IMR-90 (cell line): ENCODE results near the gene PHF11. TPM values are rescaled to one million over a fixed set of nuclear protein-coding genes. Genes with fewer than 3 reads are reported as not detected.

ENCODE experiments used
- ATAC-seq: fragments of 200-7000 bp; cut with Tn5 transposase; 2 replicates; pipeline ENCODE4 v1.9.1; 2020; ENCODE audit warnings: low read depth, mild to moderate bottlenecking, moderate library complexity
- BruUV-seq: library from RNA; stranded (reverse); fragments of 400-500 nt; replicated peaks from 2 replicates; lab custom pipeline; 2021; lab: Mats Ljungman, UMichigan
- CTCF ChIA-PET: fragments of 300-600 bp; formaldehyde crosslinking; extraction: SDS; loops from one replicate; lab custom pipeline; 2021; ENCODE audit warnings: antibody characterized with exemption; lab: Yijun Ruan, JAX
- POLR2A ChIA-PET: fragments of 300-600 bp; sonication (Branson Sonifier 250); formaldehyde crosslinking; loops from one replicate; lab custom pipeline; 2022; ENCODE audit warnings: antibody characterized with exemption; ENCODE audit not compliant: unreplicated experiment; lab: Charles Lee
- DNase-seq: peaks from one replicate; pipeline ENCODE4 v3.0.0; 2013
- H2AFZ ChIP-seq: replicated peaks from 2 replicates; pipeline ENCODE3; 2013; ENCODE audit warnings: low read length, mild to moderate bottlenecking; ENCODE audit not compliant: poor library complexity
- H2AK5ac ChIP-seq: 2 replicates; pipeline ENCODE4 v1.6.1; 2013; ENCODE audit warnings: low read depth, low read length, inconsistent platforms
- H2AK9ac ChIP-seq: replicated peaks from 2 replicates; pipeline ENCODE3; 2013; ENCODE audit warnings: mild to moderate bottlenecking, low read depth, low read length, moderate library complexity; ENCODE audit not compliant: poor library complexity
- H2BK120ac ChIP-seq: 2 replicates; pipeline ENCODE4 v1.6.1; 2013; ENCODE audit warnings: low read depth, low read length, inconsistent platforms
- H2BK15ac ChIP-seq: 3 replicates; pipeline ENCODE4 v1.6.1; 2013; ENCODE audit warnings: low read depth, low read length, inconsistent platforms
- H2BK20ac ChIP-seq: 2 replicates; pipeline ENCODE4 v1.6.1; 2013; ENCODE audit warnings: low read depth, mild to moderate bottlenecking, inconsistent platforms, low read length, moderate library complexity
- H2BK5ac ChIP-seq: 2 replicates; pipeline ENCODE4 v1.6.1; 2013; ENCODE audit warnings: mild to moderate bottlenecking, low read depth, low read length, inconsistent platforms; ENCODE audit not compliant: poor library complexity, severe bottlenecking
- H3K14ac ChIP-seq: replicated peaks from 2 replicates; pipeline ENCODE4 v1.6.1; 2013; ENCODE audit warnings: low read depth, low read length, inconsistent platforms
- H3K18ac ChIP-seq: 2 replicates; pipeline ENCODE4 v1.6.1; 2013; ENCODE audit warnings: low read depth, low read length, control low read depth
- H3K23ac ChIP-seq: 2 replicates; pipeline ENCODE4 v1.6.1; 2013; ENCODE audit warnings: low read depth, low read length, inconsistent platforms
- H3K27ac ChIP-seq: 2 replicates; pipeline ENCODE4 v1.5.1; 2013; ENCODE audit warnings: mild to moderate bottlenecking, control low read depth, low read length; ENCODE audit not compliant: insufficient read depth
- H3K27me3 ChIP-seq: 2 replicates; pipeline ENCODE4 v1.6.1; 2013; ENCODE audit warnings: low read length; ENCODE audit not compliant: control insufficient read depth, insufficient read depth
- H3K36me3 ChIP-seq: 2 replicates; pipeline ENCODE4 v1.6.1; 2013; ENCODE audit warnings: low read length, mixed read lengths; ENCODE audit not compliant: control insufficient read depth, insufficient read depth
- H3K4ac ChIP-seq: 2 replicates; pipeline ENCODE4 v1.6.1; 2013; ENCODE audit warnings: low read depth, low read length, inconsistent platforms
- H3K4me1 ChIP-seq: 2 replicates; pipeline ENCODE4 v1.6.1; 2013; ENCODE audit warnings: low read length, mixed read lengths; ENCODE audit not compliant: control insufficient read depth, insufficient read depth
- H3K4me2 ChIP-seq: 2 replicates; pipeline ENCODE4 v1.6.1; 2013; ENCODE audit warnings: low read depth, mild to moderate bottlenecking, control low read depth, low read length, moderate library complexity
- H3K4me3 ChIP-seq: 2 replicates; pipeline ENCODE4 v1.5.1; 2013; ENCODE audit warnings: low read depth, mild to moderate bottlenecking, control low read depth, low read length, moderate library complexity; ENCODE audit not compliant: insufficient read depth
- H3K56ac ChIP-seq: 2 replicates; pipeline ENCODE4 v1.6.1; 2013; ENCODE audit warnings: low read length, inconsistent platforms; ENCODE audit not compliant: insufficient read depth; ENCODE audit errors: extremely low read depth
- H3K79me1 ChIP-seq, 2 experiments: 2 replicates each; pipeline ENCODE4 v1.6.1; 2013; ENCODE audit warnings: low read length in 2 of 2, inconsistent platforms in 1 of 2, low read depth in 1 of 2
- H3K9ac ChIP-seq: 2 replicates; pipeline ENCODE4 v1.6.1; 2013; ENCODE audit warnings: low read depth, low read length, control low read depth
- H3K9me1 ChIP-seq: 2 replicates; pipeline ENCODE4 v1.6.1; 2013; ENCODE audit warnings: low read length, inconsistent platforms; ENCODE audit not compliant: insufficient read depth
- H3K9me3 ChIP-seq: 2 replicates; pipeline ENCODE4 v1.6.1; 2013; ENCODE audit warnings: low read length; ENCODE audit not compliant: control insufficient read depth, insufficient read depth
- H4K20me1 ChIP-seq: 2 replicates; pipeline ENCODE4 v1.6.1; 2013; ENCODE audit warnings: low read length, inconsistent platforms; ENCODE audit not compliant: insufficient read depth
- H4K5ac ChIP-seq: 2 replicates; pipeline ENCODE4 v1.6.1; 2013; ENCODE audit warnings: mild to moderate bottlenecking, low read depth, low read length, control low read depth
- H4K8ac ChIP-seq, 2 experiments: 2 replicates each; pipeline ENCODE4 v1.6.1; 2013; ENCODE audit warnings: low read depth in 2 of 2, low read length in 2 of 2, control low read depth in 1 of 2, inconsistent platforms in 1 of 2
- H4K91ac ChIP-seq: 2 replicates; pipeline ENCODE4 v1.6.1; 2013; ENCODE audit warnings: low read depth, low read length, inconsistent platforms; ENCODE audit not compliant: insufficient read depth
- BHLHE40 ChIP-seq: fragments of 150-350 bp; IDR thresholded peaks from 2 replicates; pipeline ENCODE4 v1.6.1; 2016; ENCODE audit warnings: mild to moderate bottlenecking, low read depth, low read length
- CHD1 ChIP-seq: IDR thresholded peaks from 2 replicates; pipeline ENCODE4 v1.6.1; 2012; ENCODE audit warnings: low read depth, low read length, improper control_type of control experiment
- CTCF ChIP-seq: conservative IDR thresholded peaks from 2 replicates; pipeline ENCODE4 v1.5.1; 2012; ENCODE audit warnings: mild to moderate bottlenecking, low read depth, low read length, improper control_type of control experiment
- ELK1 ChIP-seq: fragments of 150-350 bp; IDR thresholded peaks from 2 replicates; pipeline ENCODE4 v1.6.1; 2016; ENCODE audit warnings: low read depth, mild to moderate bottlenecking, low read length, moderate library complexity, borderline replicate concordance
- FOS ChIP-seq: fragments of 150-350 bp; IDR thresholded peaks from 2 replicates; pipeline ENCODE4 v1.6.1; 2016; ENCODE audit warnings: low read depth, low read length
- MAZ ChIP-seq: IDR thresholded peaks from 2 replicates; pipeline ENCODE4 v1.6.1; 2012; ENCODE audit warnings: low read depth, mild to moderate bottlenecking, low read length, improper control_type of control experiment, moderate library complexity, borderline replicate concordance
- MXI1 ChIP-seq: IDR thresholded peaks from 2 replicates; pipeline ENCODE4 v1.6.1; 2012; ENCODE audit warnings: low read depth, mild to moderate bottlenecking, low read length, moderate library complexity, borderline replicate concordance
- NFE2L2 ChIP-seq: fragments of 150-350 bp; IDR thresholded peaks from 2 replicates; pipeline ENCODE4 v1.6.1; 2016; ENCODE audit warnings: low read depth, mild to moderate bottlenecking, low read length
- RCOR1 ChIP-seq: IDR thresholded peaks from 2 replicates; pipeline ENCODE4 v1.6.1; 2012; ENCODE audit warnings: mild to moderate bottlenecking, low read length, improper control_type of control experiment; ENCODE audit not compliant: insufficient replicate concordance
- RFX5 ChIP-seq: IDR thresholded peaks from 2 replicates; pipeline ENCODE4 v1.8.0; 2012; ENCODE audit warnings: low read depth, mild to moderate bottlenecking, low read length, moderate library complexity
- USF2 ChIP-seq: fragments of 150-350 bp; IDR thresholded peaks from 2 replicates; pipeline ENCODE4 v1.6.1; 2017; ENCODE audit warnings: mild to moderate bottlenecking, antibody characterized with exemption, low read length, low read depth
- WGBS, 2 experiments: methylation state at CpG; one replicate each; pipeline versions ENCODE4 v1.1.5 to v1.1.7; 2013; ENCODE audit warnings: missing lambda C conversion rate in 2 of 2; ENCODE audit not compliant: insufficient read length in 1 of 2; ENCODE audit errors: extremely low coverage in 2 of 2; 5-methylcytosine and 5-hydroxymethylcytosine counted together
- dilution Hi-C: fragments of 300-500 bp; cut with HindIII; formaldehyde crosslinking; loops from one replicate; pipeline ENCODE4 v1.14.3; 2018; ENCODE audit warnings: low sequenced_read_pairs; ENCODE audit not compliant: unreplicated experiment
- in situ Hi-C: fragments of 300-500 bp; cut with MboI; formaldehyde crosslinking; loops from 3 replicates; pipeline ENCODE4 v1.14.3; 2019; ENCODE audit warnings: low sequenced_read_pairs, inconsistent platforms, mixed read lengths
- intact Hi-C: fragments of 100-400 bp; cut with micrococcal nuclease; formaldehyde crosslinking; loops from 2 replicates; pipeline ENCODE4 v1.10.0; 2022
- polyA plus RNA-seq, 3 experiments: library from polyadenylated mRNA; depleted of rRNA; stranded (reverse); fragments of >200 nt; gene quantifications; 2 replicates each; pipeline ENCODE4 v1.2.3, GENCODE V29; 2012; ENCODE audit warnings: low replicate concordance in 1 of 3
- total RNA-seq: library from RNA; depleted of rRNA; stranded (reverse); fragments of >200 nt; gene quantifications from 2 replicates; pipeline ENCODE4 v1.2.3, GENCODE V29; 2012

Gene PHF11
- total and polyA plus RNA-seq, 2 of the 4 experiments (the other 2 are of a cell fraction): 3.9 to 15.4 TPM

DNA sequence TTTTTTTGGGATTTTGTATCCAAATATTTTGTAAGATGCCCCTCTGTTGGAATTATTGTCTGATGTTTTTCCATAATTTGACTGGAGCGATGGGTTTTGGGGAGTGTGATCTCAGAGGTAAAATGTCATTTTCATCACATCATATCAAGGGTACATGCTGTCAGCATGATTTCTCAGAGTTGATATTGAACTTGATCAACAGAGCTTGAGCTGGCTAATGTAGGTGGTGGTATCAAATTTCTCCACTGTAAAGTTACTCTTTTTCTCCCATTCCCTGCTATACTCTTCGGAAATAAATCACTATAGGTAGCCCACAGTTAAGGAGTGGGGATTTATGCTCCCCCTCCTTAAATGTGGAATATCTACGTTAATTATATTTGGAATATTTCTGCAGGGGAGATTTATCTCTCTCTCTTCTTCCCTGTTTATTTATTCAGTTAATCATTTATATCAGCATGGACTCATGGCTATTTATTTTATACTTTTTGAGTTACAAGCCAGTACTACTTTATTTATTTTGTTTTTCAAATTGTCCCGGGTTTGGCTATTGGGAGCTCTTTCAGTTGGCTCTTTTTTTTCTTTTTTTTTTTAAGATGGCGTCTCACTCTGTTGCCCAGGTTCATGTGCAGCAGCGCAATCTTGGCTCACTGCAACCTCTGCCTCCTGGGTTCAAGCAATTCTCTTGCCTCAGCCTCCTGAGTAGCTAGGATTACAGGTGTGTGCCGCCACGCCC is 42.9 kb upstream of the PHF11 start (continued):
- TF ChIP-seq MAZ: no peak

DNA sequence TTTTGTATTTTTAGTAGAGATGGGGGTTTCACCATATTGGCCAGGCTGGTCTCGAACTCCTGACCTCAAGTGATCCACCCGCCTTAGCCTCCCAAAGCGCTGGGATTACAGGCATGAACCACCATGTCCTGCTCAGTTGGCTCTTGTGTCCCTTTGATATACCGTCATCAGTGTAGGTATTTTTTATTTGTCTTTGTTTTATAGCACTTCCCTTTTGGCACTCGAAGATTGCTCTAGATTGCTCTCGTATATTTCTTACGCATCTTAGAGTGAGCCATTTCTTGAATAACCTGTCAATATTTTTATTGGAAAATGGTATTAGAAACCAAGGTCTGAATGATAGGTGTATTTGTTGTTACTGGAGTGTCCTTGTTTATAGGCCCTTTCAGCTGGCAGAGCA is 42.3 kb upstream of the PHF11 start:
- Histone ChIP-seq H3K27ac (peak overlapping the region; percentile 68; the same call in 1 of the 2 replicates), H3K4me3 (no peak overlapping the region), H2AK9ac (no peak overlapping the region), H4K91ac (peak overlapping the region; percentile 83), H3K23ac (peak overlapping the region; percentile 61), H3K36me3 (peaks cover 2% of the 10 kb centered on the region; the same call in 1 of the 2 replicates), H4K20me1 (no peaks in the 10 kb centered on the region), H3K27me3 (no peaks in the 10 kb centered on the region), H2AFZ (no peak overlapping the region), H3K4me1 (peaks cover 16% of the 10 kb centered on the region), H3K9me3 (no peaks in the 10 kb centered on the region), H3K18ac (peak overlapping the region; percentile 82; the same call in 1 of the 2 replicates), H2BK120ac (peak overlapping the region; percentile 93), H2BK5ac (peak overlapping the region; percentile 98), H3K79me1 (peaks cover 18 to 50% of the 10 kb centered on the region in 2 experiments), H2BK15ac (peak overlapping the region; percentile 95; the same call in 2 of the 3 replicates), H4K8ac (peak overlapping the region; percentile 54 to 95; a peak in 3 of 4 replicates), H3K4me2 (no peak overlapping the region), H3K56ac (no peak overlapping the region), H3K9me1 (peaks cover 6% of the 10 kb centered on the region), H3K4ac (peak overlapping the region; percentile 79), H2BK20ac (peak overlapping the region; percentile 76; the same call in 1 of the 2 replicates), H4K5ac (no peak overlapping the region), H3K9ac (no peak overlapping the region), H3K14ac (peak overlapping the region; percentile 72; the same call in 1 of the 2 replicates), H2AK5ac (peak overlapping the region; percentile 97)
- no TSS peak for BruUV-seq
- dilution Hi-C loops: no loop called here
- ChIA-PET POLR2A (no interaction called here), CTCF (interaction anchor here (0.6 to 0.9 kb wide), 3 partner anchors 9 to 172 kb away, joined by 3 read pairs; no protein-coding TSS in a partner anchor)
- ATAC-seq (no peak), DNase-seq (no peak)
- intact Hi-C loops: no loop called here
- in situ Hi-C loops: no loop called here
- no CpG with 5 or more reads among the region's 7 CpGs for WGBS, 2 experiments
- no peak for TF ChIP-seq RCOR1
- no peak for TF ChIP-seq CTCF
- no peak for TF ChIP-seq MAZ
- TF ChIP-seq CHD1: no peak
- TF ChIP-seq ELK1: no peak
- TF ChIP-seq MXI1: no peak
- TF ChIP-seq USF2: no peak
- no peak for TF ChIP-seq NFE2L2
- no peak for TF ChIP-seq FOS
- TF ChIP-seq RFX5: no peak
- TF ChIP-seq BHLHE40: no peak
